GDM1 (cell line): Measurements from ENCODE around the gene CDH2.

Experiments used
- DNase-seq: peaks from one replicate; lab custom pipeline; 2025; lab: John Stamatoyannopoulos, UW

The CDH2 gene

DNA sequence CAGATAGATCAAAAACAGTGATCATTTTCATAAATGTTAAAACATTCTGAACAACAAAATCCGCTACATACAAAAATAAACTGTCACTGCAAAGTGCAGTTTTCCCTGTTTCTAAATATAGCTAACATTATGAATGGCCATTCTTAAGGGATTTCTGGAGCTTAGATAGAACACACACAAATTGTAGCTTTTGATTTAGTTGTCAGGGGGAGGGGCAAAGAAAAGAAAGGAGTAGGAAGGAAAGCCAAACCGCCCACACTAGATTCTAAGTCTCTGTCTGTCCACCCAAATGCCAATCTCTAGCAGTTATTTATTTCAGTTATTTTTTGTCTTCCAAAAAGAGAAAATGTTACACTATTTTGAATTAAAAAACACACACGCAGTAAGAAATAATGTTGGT lies 182.4 kb downstream of the CDH2 start:
- DNase-seq = no peak

- DNase-seq = no peak
These were observed 185.5 kb downstream of the CDH2 start for GRCh38 chr18:27991391-27991790.

GRCh38 chr18:27985832-27986231 lies 191.1 kb downstream of the CDH2 start:
- DNase-seq = no peak

GRCh38 chr18:27983780-27984179 lies 193.2 kb downstream of the CDH2 start:
- no peak for DNase-seq

DNA sequence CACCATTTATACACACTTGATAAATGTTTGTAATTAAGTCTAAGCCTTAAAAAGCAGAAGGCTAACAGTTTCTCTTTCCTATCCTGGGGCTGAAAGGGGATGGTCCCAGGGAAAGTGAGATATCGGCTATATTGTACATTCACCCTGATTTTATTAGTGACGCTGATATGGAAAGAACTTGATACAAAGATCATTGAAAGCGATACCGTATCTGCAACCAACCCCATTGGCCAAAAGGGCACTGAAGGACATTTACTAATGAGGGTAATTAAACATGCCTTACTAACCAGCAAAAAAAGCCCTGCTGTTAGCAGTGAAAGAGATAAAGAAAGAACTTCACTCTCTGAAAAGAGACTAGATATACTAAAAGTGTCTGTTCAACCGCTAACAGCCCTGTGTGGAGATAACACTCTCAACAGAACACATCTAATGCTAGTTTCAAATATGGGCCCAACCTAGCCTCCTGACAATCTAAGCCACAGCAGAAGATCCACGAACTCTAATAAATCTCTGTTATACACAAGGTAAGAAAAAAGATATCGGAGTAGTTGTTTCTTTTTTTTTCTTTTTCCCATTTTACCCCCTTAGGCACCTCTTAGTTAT lies 200.0 kb downstream of the CDH2 start:
- DNase-seq = no peak

DNA sequence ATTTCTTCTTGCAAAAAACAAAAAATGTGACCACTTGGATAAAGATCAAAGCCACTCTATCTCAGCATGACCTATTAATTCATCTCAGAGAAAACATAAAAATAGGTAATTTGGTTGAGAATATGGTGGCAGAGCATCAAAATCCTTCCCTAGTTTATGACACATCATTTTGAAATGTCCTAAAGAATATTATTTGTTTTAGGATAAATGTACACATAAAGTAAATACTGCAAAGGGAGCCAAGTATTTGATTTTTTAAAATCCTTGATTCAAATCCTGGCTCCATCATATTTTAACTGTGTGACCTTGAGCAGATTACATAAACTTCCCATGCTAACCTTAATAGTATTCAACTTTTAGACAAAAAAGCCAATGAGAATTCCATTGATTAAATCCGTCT lies 206.6 kb downstream of the CDH2 start:
- no peak for DNase-seq

DNA sequence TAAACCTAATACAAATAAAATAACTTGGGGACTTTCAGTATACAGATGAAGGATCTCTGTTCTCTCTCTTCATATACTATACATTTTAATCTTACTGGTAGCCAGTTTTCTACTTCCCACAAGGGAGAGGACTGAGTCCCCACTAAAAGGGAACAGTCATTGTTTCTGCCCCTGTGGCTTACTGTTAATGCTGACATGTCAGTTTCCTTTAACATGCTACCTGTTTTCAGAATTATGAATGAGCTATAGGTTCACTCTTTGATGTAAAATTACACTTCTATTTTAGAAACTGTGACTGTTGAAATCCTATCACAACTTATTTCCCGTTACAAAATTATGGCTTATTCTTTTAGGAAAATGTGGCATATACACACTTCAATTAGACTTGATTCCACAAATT lies 207.7 kb downstream of the CDH2 start:
- no peak for DNase-seq

DNA sequence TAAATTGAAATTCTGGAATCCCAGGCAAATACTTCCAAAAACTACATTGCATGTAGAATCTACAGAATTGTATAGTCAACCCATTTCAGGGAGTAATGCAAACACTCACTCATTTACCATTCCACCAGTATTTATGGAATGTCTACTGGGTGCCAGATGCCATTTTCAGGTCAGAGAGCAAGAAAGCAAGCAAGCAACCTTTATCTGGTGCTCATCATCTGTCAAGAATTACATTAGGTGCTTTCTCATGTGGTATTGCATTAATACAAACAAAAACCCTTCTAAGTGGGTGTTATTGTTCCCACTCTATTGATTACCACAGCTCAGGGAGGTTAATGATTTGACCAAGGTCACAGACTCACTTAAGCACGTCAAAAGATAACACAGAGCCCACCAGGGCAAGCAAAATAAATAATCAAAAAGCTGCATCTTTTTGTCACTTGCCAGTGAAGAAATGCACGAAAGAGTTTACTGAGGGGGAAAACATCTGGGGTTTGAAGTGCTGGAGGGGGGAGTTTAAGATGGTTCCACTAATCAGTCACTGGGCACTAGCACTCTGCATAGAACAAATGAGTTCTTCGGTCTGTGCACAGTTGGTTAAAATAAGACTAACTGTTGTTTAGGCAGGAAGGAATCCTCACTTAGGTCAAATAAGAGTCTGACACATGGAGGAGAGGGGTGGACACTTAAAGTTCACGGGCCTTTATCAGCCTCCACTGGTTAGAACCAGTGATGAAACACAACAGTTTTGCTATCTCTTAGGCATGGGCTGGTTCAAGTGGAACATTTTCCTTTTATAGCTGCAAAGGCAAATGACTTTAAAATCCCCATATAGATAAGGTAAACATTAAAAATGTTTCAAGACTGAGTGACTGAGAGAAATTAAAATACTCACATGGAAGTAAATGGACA lies 208.8 kb downstream of the CDH2 start:
- DNase-seq = no peak

- no peak for DNase-seq
These were observed 210.0 kb downstream of the CDH2 start for GRCh38 chr18:27966881-27967280.

DNA sequence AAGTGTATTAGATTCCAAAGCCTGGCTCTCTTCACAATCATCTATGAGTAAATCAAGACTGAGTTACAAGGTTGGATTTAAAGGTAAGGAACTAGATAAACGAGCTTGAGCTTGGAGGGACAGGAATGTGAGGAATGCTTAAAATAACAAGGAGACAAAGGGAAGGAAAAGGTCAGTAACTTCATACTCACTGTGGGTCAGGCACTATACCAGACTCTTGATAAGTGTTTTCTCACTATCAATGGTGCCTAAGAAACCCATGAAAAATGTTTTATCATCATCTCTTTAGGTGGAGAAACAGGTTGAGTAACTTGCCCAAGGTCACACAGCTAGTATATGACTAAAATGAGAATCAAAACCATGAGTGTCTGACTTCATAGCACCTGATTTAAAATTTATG lies 212.1 kb downstream of the CDH2 start:
- no peak for DNase-seq

GRCh38 chr18:27959101-27959500 lies 217.8 kb downstream of the CDH2 start:
- DNase-seq = no peak

- no peak for DNase-seq
These were observed 220.8 kb downstream of the CDH2 start for GRCh38 chr18:27956001-27956640.

- no peak for DNase-seq
These were observed 222.7 kb downstream of the CDH2 start for GRCh38 chr18:27954226-27954625.

GRCh38 chr18:27952741-27953140 lies 224.2 kb downstream of the CDH2 start:
- no peak for DNase-seq

GRCh38 chr18:27950648-27951228 lies 226.2 kb downstream of the CDH2 start:
- no peak for DNase-seq

GRCh38 chr18:27948986-27949385 lies 227.9 kb downstream of the CDH2 start:
- DNase-seq = no peak

DNA sequence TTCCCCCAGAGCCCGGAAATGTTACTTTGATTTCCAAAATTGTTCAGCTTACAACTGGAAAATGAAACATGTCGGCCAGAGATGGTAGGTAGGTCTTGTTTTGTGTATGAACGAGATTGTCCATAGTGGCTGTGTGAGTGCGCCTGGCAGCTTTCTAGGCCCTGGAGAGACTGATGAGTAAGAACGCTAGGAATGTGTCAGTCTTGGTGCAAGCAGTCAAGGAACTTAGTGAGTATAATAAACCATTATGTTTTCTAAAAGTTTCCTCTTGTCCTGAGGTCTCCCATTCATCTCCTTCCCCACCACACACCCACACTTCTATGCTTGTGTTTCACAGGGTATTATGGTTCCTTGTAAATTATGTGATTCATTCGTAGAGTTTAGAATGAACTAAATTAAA lies 234.2 kb downstream of the CDH2 start:
- no peak for DNase-seq

- DNase-seq = no peak
These were observed 245.4 kb downstream of the CDH2 start for GRCh38 chr18:27931535-27931934.

- no peak for DNase-seq
These were observed 254.2 kb downstream of the CDH2 start for GRCh38 chr18:27922780-27923179.

- DNase-seq = no peak
These were observed 254.8 kb downstream of the CDH2 start for GRCh38 chr18:27921904-27922751.

DNA sequence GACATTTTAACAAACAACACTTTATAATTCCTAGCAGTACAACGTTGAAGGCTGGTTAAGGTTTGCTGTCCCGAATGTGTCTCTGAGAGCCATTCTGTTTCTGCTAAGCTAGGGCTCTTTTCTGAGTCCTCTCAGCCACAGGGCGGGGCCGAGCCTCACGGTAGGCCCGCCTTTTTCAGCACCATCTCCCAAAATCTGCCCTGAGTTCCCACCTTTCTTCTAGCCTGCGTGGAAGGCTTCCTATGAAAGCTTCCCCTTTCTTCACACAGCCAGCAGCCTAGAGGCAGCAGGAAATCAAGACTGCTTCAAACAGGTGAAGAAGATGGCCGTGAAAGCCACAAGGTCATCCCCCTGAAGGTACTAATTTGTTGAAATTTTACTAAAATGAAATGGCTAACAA lies 255.5 kb downstream of the CDH2 start:
- DNase-seq = no peak

DNA sequence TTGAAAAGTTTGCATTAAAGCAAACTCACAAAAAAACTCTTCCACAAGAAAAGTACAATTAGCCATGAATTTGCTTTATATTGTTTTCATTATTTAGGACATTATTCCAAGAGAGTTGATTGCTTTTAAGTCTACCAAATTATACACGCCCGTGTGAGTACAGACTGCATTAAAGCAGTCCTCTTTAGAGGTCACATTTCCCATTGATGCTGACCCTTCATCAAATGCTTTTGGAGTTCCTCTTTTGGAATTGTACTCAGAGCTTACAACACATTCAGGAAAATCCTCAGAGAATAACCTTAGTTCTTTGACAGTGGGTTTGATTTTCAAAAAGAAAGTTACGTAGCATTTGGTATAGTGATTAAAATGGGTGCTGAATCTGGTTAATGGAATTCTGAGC lies 256.1 kb downstream of the CDH2 start:
- DNase-seq = no peak
